GM21423 (cell line): Measurements from ENCODE around the gene ITIH3.

Experiments used
- ATAC-seq: cut with Tn5 transposase; IDR thresholded peaks from one replicate; pipeline ENCODE4 v1.9.1; 2021; ENCODE audit warnings: mild to moderate bottlenecking, moderate library complexity; ENCODE audit not compliant: unreplicated experiment

ITIH3 gene

GRCh38 chr3:52779011-52779836 lies 15.4 kb upstream of the ITIH3 start:
- peak; percentile 67 for ATAC-seq

DNA sequence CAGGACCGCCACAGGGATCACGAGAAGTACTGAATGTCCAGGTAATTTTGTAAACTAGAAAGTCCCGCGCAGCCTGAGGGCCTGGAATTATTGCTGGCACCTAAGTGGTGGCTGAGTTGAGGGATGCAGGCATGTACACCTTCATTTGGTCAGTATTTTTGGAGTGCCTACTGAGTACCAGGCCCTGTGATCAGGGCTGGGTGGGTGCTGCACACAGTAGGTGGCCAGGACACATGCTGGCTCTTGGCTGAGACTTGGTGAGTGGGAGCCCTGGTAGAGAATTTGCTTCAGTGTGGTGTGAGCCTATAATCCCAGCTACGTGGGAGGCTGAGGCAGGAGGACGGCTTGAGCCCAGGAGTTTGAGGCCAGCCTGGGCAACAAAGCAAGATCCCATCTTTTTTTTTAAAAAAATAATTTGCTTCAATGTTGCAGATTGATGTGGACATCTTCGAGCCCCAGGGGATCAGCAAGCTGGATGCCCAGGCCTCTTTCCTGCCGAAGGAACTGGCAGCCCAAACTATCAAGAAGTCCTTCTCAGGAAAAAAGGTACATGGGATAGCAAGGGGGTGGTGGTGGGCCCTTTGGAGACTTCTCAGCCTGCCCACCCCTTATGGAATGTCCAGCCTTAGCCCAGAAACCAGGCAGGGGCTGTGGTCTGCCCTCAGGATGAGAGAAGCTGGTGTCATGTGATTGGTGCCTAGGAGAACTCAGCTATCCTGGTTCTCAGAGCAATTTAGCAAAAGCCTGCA lies 14.6 kb upstream of the ITIH3 start:
- ATAC-seq: no peak

DNA sequence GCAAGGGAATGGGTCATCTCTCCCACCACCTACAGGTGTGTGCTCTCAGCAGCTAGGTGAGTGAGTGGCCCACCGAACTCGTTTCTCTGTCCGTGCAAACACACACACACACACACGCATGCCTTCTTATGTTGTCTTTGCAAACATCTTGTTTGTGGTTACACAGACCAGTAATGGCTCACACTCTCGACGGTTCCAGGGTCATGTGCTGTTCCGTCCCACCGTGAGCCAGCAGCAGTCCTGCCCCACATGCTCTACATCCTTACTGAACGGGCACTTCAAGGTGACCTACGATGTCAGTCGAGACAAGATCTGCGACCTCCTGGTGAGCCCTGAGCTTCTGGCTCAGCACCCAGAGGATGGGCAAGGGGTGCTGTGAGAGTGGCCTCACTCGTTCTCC lies 12.9 kb upstream of the ITIH3 start:
- ATAC-seq: no peak

DNA sequence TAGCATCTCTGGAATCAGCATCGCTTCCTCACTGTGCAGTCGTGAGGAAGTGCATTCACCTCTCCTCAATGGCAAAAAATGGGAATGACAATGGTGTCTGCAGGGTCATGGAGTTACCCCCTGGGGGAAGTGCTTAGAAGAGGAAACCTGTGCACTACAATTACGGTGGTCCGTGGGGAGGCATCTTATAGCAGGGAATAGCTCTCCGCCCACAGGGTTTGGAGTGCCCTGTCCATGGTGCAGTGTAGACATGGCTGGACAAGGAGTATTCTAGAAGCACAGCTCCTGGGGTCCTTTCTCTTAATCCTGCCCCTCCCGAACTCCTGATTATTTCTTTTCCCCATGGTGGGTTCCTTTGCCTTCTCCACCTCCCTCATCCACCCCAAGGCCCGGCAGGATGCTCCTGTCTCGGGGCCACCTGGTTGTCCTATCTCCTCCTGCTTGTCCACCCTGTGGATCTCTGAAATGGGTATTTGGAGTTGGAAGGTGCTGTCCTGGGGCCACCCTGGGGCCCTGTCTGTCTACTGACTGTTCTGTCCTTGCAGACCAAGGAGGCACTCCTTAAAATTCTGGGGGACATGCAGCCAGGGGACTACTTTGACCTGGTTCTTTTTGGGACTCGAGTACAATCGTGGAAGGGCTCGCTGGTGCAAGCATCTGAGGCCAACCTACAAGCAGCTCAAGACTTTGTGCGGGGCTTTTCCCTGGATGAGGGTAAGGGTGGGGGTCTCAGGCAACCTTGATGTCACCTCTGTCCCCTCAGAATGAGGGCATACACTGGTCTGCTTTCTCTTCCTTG lies 12.0 kb upstream of the ITIH3 start:
- no peak for ATAC-seq

- no peak for ATAC-seq
Observed at GRCh38 chr3:52783211-52783555, 11.4 kb upstream of the ITIH3 start.

- ATAC-seq: no peak
Observed at GRCh38 chr3:52784021-52784621, 10.5 kb upstream of the ITIH3 start.

GRCh38 chr3:52784931-52785590 lies 9.5 kb upstream of the ITIH3 start:
- no peak for ATAC-seq

- no peak for ATAC-seq
Observed at GRCh38 chr3:52786330-52787215, 8.0 kb upstream of the ITIH3 start.

DNA sequence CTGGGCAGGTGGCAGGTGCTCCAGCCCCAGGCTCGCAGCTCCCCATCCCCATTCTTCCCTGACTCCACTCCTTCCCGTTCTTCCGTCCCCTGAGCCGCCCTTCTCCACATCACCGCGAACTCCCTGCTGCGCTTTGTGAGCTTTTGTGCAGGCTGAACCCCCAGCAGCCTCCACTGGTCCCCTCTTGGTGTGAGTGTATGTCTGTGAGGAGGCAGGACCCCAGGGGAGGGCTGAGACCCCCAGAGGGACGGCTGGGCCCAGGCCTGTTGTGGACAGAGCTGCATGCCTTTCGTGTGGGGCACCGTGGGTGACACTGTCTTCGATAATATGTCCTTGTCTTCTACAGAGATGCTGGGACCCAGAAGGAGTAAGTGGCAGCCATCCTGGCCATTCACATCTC lies 7.3 kb upstream of the ITIH3 start:
- ATAC-seq: no peak

GRCh38 chr3:52787672-52788625 lies 6.6 kb upstream of the ITIH3 start:
- no peak for ATAC-seq

- ATAC-seq: no peak
Observed at GRCh38 chr3:52788890-52789745, 5.5 kb upstream of the ITIH3 start.

- no peak for ATAC-seq
Observed at GRCh38 chr3:52789746-52790040, 4.9 kb upstream of the ITIH3 start.

- ATAC-seq: no peak
Observed at GRCh38 chr3:52790337-52790736, 4.3 kb upstream of the ITIH3 start.

- no peak for ATAC-seq
Observed at GRCh38 chr3:52790741-52791140, 3.9 kb upstream of the ITIH3 start.

DNA sequence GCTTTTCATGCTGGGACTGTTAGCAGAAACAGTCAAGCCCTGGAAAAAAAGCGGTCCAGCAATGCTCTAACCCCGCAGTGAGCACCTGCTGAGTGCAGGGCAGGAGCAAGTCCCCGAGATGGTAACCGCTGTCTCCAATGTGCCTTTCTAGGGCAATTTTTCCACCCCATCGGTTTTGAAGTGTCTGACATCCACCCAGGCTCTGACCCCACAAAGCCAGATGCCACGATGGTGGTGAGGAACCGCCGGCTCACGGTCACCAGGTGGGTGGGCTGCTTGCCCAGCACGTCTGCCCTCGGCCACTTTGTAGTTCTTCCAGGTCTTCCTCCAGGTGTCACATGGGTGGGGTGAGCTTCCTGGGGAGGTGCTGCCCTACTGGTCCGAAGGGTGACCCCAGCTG lies 3.2 kb upstream of the ITIH3 start:
- no peak for ATAC-seq

- no peak for ATAC-seq
Observed at GRCh38 chr3:52791928-52792327, 2.7 kb upstream of the ITIH3 start.

DNA sequence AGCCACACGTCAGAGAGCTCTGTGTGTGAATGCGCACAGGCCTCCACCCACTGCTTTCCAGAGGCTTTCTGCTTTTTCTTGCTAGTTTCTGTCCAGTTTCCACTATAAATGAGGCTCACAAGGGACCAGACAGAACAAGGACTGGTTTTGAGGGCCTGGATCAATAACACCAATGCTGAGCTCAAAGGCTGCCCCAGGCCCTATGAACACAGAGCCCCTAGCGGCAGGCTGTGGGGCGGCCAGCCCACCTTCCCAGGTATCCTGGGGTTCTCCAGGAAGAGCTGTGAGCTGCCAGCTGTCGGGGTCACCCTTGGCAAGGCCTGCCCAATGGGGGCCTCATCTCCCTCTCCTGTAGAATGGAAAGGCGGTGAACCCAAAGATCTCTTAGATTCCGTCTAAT lies 2.2 kb upstream of the ITIH3 start:
- no peak for ATAC-seq
